Keratinocyte (primary cell): ENCODE results near the gene DLG5. TPM values are rescaled to one million over a fixed set of nuclear protein-coding genes. Genes with fewer than 3 reads are reported as not detected.

Source experiments
- DNase-seq: peaks from one replicate; pipeline ENCODE4 v3.0.0-alpha.2; 2011; ENCODE audit warnings: low read depth, missing footprints, low spot score
- FAIRE-seq: peaks from 2 replicates; lab custom pipeline; 2011; peaks lifted over from hg19 to GRCh38; lab: Jason Lieb, UNC
- H2AFZ ChIP-seq: 2 replicates; pipeline ENCODE4 v1.6.0; 2012; ENCODE audit warnings: low read length, control low read depth, inconsistent platforms; ENCODE audit not compliant: control insufficient read depth
- H3K27ac ChIP-seq: 2 replicates; pipeline ENCODE4 v1.5.1; 2011; ENCODE audit warnings: low read length; ENCODE audit not compliant: control insufficient read depth, insufficient read depth
- H3K27me3 ChIP-seq: 3 replicates; pipeline ENCODE4 v1.6.0; 2011; ENCODE audit warnings: low read length; ENCODE audit not compliant: control insufficient read depth, insufficient read depth; ENCODE audit errors: extremely low read depth
- H3K36me3 ChIP-seq, 2 experiments: 2 replicates in 1 of 2; 3 replicates in 1 of 2; pipeline ENCODE4 v1.5.1; 2011; ENCODE audit warnings: low read length in 2 of 2, mild to moderate bottlenecking in 1 of 2; ENCODE audit not compliant: control insufficient read depth in 2 of 2, insufficient read depth in 2 of 2; ENCODE audit errors: extremely low read depth in 1 of 2
- H3K4me1 ChIP-seq: 3 replicates; pipeline ENCODE4 v1.5.1; 2011; ENCODE audit warnings: low read length; ENCODE audit not compliant: control insufficient read depth, insufficient read depth; ENCODE audit errors: extremely low read depth
- H3K4me2 ChIP-seq: 3 replicates; pipeline ENCODE4 v1.6.0; 2011; ENCODE audit warnings: low read depth, low read length; ENCODE audit not compliant: control insufficient read depth, insufficient read depth; ENCODE audit errors: extremely low read depth
- H3K4me3 ChIP-seq, 3 experiments: fragments of 200-600 bp in 1 of 3; sonication (generic) in 1 of 3; 2 replicates in 2 of 3; 3 replicates in 1 of 3; pipeline ENCODE4 v1.5.1; 2011 to 2016; ENCODE audit warnings: low read length in 3 of 3, mild to moderate bottlenecking in 3 of 3, control low read depth in 2 of 3, inconsistent platforms in 1 of 3, low read depth in 1 of 3, mixed read lengths in 1 of 3, mixed run types in 1 of 3, moderate library complexity in 1 of 3; ENCODE audit not compliant: control insufficient read depth in 2 of 3, insufficient read depth in 2 of 3; ENCODE audit errors: extremely low read depth in 1 of 3
- H3K79me2 ChIP-seq: 2 replicates; pipeline ENCODE4 v1.6.0; 2012; ENCODE audit warnings: low read length; ENCODE audit not compliant: control insufficient read depth, insufficient read depth
- H3K9ac ChIP-seq: 3 replicates; pipeline ENCODE4 v1.6.0; 2011; ENCODE audit warnings: low read length; ENCODE audit not compliant: control insufficient read depth, insufficient read depth; ENCODE audit errors: extremely low read depth
- H3K9me1 ChIP-seq: 3 replicates; pipeline ENCODE4 v1.6.0; 2011; ENCODE audit warnings: low read length; ENCODE audit not compliant: control insufficient read depth, insufficient read depth; ENCODE audit errors: extremely low read depth
- H3K9me3 ChIP-seq: 2 replicates; pipeline ENCODE4 v1.5.1; 2012; ENCODE audit warnings: low read depth, low read length; ENCODE audit not compliant: control insufficient read depth
- H4K20me1 ChIP-seq: 3 replicates; pipeline ENCODE4 v1.6.0; 2011; ENCODE audit warnings: low read length; ENCODE audit not compliant: control insufficient read depth, insufficient read depth; ENCODE audit errors: extremely low read depth
- CTCF ChIP-seq, 3 experiments: IDR thresholded peaks in 1 of 3; conservative IDR thresholded peaks in 1 of 3; optimal IDR thresholded peaks in 1 of 3; 2 replicates in 2 of 3; 3 replicates in 1 of 3; pipeline versions ENCODE3 to v1.5.1; 2011; ENCODE audit warnings: low read length in 3 of 3, mild to moderate bottlenecking in 3 of 3, moderate library complexity in 2 of 3, control low read depth in 1 of 3, inconsistent platforms in 1 of 3; ENCODE audit not compliant: insufficient read depth in 2 of 3; ENCODE audit errors: extremely low read depth in 1 of 3
- EZH2 ChIP-seq: IDR thresholded peaks from one replicate; pipeline ENCODE4 v1.6.1; 2012; ENCODE audit warnings: inconsistent platforms, mild to moderate bottlenecking, low read length, moderate library complexity
- dilution Hi-C: fragments of 300-500 bp; cut with MboI; formaldehyde crosslinking; loops from one replicate; pipeline ENCODE4 v1.7.0; 2020; ENCODE audit warnings: low sequenced_read_pairs; ENCODE audit not compliant: extremely low pct_ligation_motif_present
- polyA plus RNA-seq, 5 experiments: library from polyadenylated mRNA; depleted of rRNA in 3 of 5; stranded (reverse) in 3 of 5; stranded (forward) in 1 of 5; unstranded in 1 of 5; fragments of >200 nt; gene quantifications; 1 replicate in 1 of 5; 2 replicates in 3 of 5; 3 replicates in 1 of 5; pipeline versions ENCODE4 v1.2.1 to v1.2.3, GENCODE V29; 2011 to 2012; ENCODE audit warnings: missing spikeins in 2 of 5, low read depth in 1 of 5, low replicate concordance in 1 of 5

Gene DLG5
- polyA plus RNA-seq, 1 donor (not counting 4 experiments of a cell fraction or from before 2014, with no cell fraction given) = 17.2 TPM

- H3K27ac ChIP-seq = peak overlapping the region; percentile 19
- peaks cover 3 to 5% of the 10 kb centered on the region in 2 experiments for H3K36me3 ChIP-seq
- peaks cover 8% of the 10 kb centered on the region for H4K20me1 ChIP-seq
- peaks cover 7% of the 10 kb centered on the region for H3K9me1 ChIP-seq
- TF ChIP-seq CTCF (optimal IDR thresholded peaks at IDR 0.05 in 1 of 3, IDR thresholded peaks at IDR 0.05 in 1 of 3, conservative IDR thresholded peaks at IDR 0.05 in 1 of 3; ENCODE audit: extremely low read depth in 1 of 3, insufficient read depth in 2 of 3, low read length in 3 of 3) (no peak), EZH2 (no peak)
- no peak overlapping the region for H2AFZ ChIP-seq
- H3K4me2 ChIP-seq = peak overlapping the region; percentile 6
- H3K27me3 ChIP-seq = no peaks in the 10 kb centered on the region
- no peak overlapping the region for H3K4me3 ChIP-seq
- H3K9me3 ChIP-seq = no peaks in the 10 kb centered on the region
- peaks cover 51% of the 10 kb centered on the region for H3K4me1 ChIP-seq
- H3K9ac ChIP-seq = no peak overlapping the region
- peaks cover 89% of the 10 kb centered on the region for H3K79me2 ChIP-seq
- dilution Hi-C loops = no loop called here
- DNase-seq = no peak
- FAIRE-seq = peak; percentile 75
Measured at GRCh38 chr10:77892021-77892739, 34.4 kb downstream of the DLG5 start.

GRCh38 chr10:77890097-77890496, 36.5 kb downstream of the DLG5 start:
- no peak for DNase-seq
- Histone ChIP-seq H3K79me2 (peaks cover 96% of the 10 kb centered on the region), H3K27ac (no peak overlapping the region), H3K4me1 (peaks cover 40% of the 10 kb centered on the region), H3K4me2 (no peak overlapping the region), H3K4me3 (no peak overlapping the region), H3K36me3 (peaks cover 5 to 9% of the 10 kb centered on the region in 2 experiments), H3K9ac (no peak overlapping the region), H3K9me3 (no peaks in the 10 kb centered on the region), H2AFZ (no peak overlapping the region), H4K20me1 (peaks cover 14% of the 10 kb centered on the region), H3K9me1 (peaks cover 7% of the 10 kb centered on the region), H3K27me3 (no peaks in the 10 kb centered on the region)
- dilution Hi-C loops = no loop called here
- peak; percentile 38 to 70 (median 65) for TF ChIP-seq CTCF (optimal IDR thresholded peaks at IDR 0.05 in 1 of 3, IDR thresholded peaks at IDR 0.05 in 1 of 3, conservative IDR thresholded peaks at IDR 0.05 in 1 of 3; ENCODE audit: extremely low read depth in 1 of 3, insufficient read depth in 2 of 3, low read length in 3 of 3)
- no peak for TF ChIP-seq EZH2
- no peak for FAIRE-seq
